Measurements from ENCODE around the gene EEF2KMT. TPM values are rescaled to one million over a fixed set of nuclear protein-coding genes. Genes with fewer than 3 reads are reported as not detected.

EEF2KMT gene
- total and polyA plus RNA-seq, 2 of the 13 experiments (the other 11 are each of a cell fraction or from before 2014, with no cell fraction given) = 10.7 to 26.9 TPM

DNA sequence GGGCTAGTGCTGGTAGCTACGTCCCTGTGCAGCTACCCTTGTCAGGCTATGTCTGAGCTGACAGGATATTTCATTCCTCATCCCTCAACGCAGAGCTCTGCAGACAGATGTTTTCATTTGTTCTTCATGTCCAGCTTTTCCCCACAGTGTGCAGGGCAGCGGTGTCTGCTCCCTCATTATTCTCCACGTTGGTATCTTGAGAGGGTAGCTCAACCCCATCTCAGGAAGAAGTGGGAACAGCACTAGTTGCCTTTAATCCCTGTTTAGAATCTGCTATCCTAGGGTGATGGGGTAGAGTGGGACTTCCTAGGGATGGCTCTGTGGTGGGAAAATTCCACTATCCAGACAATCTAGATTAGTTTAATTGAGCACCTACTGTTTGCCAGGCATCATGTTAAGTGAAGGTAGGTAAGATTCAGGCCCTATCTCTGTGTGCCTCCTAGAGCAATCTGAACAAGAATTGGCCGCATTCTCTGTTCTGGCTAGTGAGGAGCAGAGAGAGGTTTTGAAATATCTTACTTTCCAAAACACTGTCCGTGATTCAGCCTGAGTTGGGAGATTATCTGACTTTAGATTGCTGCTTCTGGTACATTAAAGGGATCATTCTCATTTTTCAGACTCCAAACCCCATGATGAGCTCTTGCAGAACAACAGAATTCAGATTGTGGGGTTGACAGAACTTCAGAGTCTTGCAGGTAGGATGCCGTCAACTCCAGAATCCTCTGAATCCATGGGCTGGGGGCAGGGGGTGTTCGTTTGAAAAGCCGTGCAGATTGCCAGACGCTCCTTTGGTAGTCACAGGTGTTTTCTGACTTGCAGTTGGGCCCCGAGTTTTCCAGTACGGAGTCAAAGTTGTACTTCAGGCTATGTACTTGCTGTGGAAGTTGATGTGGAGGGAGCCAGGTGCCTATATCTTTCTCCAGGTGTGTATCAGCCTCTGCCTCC is 25.0 kb downstream of the EEF2KMT start (continued):
- TF ChIP-seq ZNF318 (CRISPR knock-in tag; IDR thresholded peaks at IDR 0.05) = peak; percentile 59; the same call in 1 of the 2 replicates
- TF ChIP-seq GTF3A (CRISPR knock-in tag; conservative IDR thresholded peaks at IDR 0.05) = 0 out of 2 replicates have a peak, but pooled peaks have one; percentile 75
- TF ChIP-seq ZNF136 (CRISPR knock-in tag; IDR thresholded peaks at IDR 0.05; ENCODE audit: low read depth) = no peak
- TF ChIP-seq, protein P1, sequence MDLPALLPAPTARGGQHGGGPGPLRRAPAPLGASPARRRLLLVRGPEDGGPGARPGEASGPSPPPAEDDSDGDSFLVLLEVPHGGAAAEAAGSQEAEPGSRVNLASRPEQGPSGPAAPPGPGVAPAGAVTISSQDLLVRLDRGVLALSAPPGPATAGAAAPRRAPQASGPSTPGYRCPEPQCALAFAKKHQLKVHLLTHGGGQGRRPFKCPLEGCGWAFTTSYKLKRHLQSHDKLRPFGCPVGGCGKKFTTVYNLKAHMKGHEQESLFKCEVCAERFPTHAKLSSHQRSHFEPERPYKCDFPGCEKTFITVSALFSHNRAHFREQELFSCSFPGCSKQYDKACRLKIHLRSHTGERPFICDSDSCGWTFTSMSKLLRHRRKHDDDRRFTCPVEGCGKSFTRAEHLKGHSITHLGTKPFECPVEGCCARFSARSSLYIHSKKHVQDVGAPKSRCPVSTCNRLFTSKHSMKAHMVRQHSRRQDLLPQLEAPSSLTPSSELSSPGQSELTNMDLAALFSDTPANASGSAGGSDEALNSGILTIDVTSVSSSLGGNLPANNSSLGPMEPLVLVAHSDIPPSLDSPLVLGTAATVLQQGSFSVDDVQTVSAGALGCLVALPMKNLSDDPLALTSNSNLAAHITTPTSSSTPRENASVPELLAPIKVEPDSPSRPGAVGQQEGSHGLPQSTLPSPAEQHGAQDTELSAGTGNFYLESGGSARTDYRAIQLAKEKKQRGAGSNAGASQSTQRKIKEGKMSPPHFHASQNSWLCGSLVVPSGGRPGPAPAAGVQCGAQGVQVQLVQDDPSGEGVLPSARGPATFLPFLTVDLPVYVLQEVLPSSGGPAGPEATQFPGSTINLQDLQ (CRISPR knock-in tag; IDR thresholded peaks at IDR 0.05) = peak; percentile 19; the same call in 1 of the 2 replicates
- no peak for TF ChIP-seq ZFP36L2 (CRISPR knock-in tag; IDR thresholded peaks at IDR 0.05)
- no peak for TF ChIP-seq NR2F1 (CRISPR knock-in tag; IDR thresholded peaks at IDR 0.05)
- TF ChIP-seq, protein P2, sequence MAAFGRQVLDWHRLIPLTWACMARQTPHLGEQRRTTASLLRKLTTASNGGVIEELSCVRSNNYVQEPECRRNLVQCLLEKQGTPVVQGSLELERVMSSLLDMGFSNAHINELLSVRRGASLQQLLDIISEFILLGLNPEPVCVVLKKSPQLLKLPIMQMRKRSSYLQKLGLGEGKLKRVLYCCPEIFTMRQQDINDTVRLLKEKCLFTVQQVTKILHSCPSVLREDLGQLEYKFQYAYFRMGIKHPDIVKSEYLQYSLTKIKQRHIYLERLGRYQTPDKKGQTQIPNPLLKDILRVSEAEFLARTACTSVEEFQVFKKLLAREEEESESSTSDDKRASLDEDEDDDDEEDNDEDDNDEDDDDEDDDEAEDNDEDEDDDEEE (CRISPR knock-in tag; IDR thresholded peaks at IDR 0.05) = no peak
- no peak for TF ChIP-seq SRF (IDR thresholded peaks at IDR 0.05; ENCODE audit: low read depth, low read length)
- TF ChIP-seq, protein P3, sequence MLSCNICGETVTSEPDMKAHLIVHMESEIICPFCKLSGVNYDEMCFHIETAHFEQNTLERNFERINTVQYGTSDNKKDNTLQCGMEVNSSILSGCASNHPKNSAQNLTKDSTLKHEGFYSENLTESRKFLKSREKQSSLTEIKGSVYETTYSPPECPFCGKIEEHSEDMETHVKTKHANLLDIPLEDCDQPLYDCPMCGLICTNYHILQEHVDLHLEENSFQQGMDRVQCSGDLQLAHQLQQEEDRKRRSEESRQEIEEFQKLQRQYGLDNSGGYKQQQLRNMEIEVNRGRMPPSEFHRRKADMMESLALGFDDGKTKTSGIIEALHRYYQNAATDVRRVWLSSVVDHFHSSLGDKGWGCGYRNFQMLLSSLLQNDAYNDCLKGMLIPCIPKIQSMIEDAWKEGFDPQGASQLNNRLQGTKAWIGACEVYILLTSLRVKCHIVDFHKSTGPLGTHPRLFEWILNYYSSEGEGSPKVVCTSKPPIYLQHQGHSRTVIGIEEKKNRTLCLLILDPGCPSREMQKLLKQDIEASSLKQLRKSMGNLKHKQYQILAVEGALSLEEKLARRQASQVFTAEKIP (CRISPR knock-in tag; IDR thresholded peaks at IDR 0.05; ENCODE audit: borderline replicate concordance) = no peak
- TF ChIP-seq ZNF34 (CRISPR knock-in tag; IDR thresholded peaks at IDR 0.05; ENCODE audit: borderline replicate concordance) = 0 out of 2 replicates have a peak, but pooled peaks have one; percentile 40
- TF ChIP-seq MAFG (CRISPR knock-in tag; IDR thresholded peaks at IDR 0.05) = no peak
- TF ChIP-seq, protein P4, sequence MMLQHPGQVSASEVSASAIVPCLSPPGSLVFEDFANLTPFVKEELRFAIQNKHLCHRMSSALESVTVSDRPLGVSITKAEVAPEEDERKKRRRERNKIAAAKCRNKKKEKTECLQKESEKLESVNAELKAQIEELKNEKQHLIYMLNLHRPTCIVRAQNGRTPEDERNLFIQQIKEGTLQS (CRISPR knock-in tag; IDR thresholded peaks at IDR 0.05) = 0 out of 2 replicates have a peak, but pooled peaks have one; percentile 29
